ENCODE results near the gene HADHA.

GRCh38 chr2:26215833-26216232, 28.6 kb downstream of the HADHA start:
- TF ChIP-seq EZH2 (optimal IDR thresholded peaks at IDR 0.05; ENCODE audit: low read depth, low read length) (no peak), EZH2phosphoT487 (IDR thresholded peaks at IDR 0.05; ENCODE audit: low read length) (no peak)
- TF ChIP-seq, protein P1, sequence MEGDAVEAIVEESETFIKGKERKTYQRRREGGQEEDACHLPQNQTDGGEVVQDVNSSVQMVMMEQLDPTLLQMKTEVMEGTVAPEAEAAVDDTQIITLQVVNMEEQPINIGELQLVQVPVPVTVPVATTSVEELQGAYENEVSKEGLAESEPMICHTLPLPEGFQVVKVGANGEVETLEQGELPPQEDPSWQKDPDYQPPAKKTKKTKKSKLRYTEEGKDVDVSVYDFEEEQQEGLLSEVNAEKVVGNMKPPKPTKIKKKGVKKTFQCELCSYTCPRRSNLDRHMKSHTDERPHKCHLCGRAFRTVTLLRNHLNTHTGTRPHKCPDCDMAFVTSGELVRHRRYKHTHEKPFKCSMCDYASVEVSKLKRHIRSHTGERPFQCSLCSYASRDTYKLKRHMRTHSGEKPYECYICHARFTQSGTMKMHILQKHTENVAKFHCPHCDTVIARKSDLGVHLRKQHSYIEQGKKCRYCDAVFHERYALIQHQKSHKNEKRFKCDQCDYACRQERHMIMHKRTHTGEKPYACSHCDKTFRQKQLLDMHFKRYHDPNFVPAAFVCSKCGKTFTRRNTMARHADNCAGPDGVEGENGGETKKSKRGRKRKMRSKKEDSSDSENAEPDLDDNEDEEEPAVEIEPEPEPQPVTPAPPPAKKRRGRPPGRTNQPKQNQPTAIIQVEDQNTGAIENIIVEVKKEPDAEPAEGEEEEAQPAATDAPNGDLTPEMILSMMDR (IDR thresholded peaks at IDR 0.05; ENCODE audit: low read length): no peak
